Cerebellar nuclear complex (tissue), 1 donor: ENCODE results near the gene LAMC3.
A peak's percentile ranks its signal among the peaks of the same experiment; 100 is the strongest.
"Not testable (repeated sequence)": the region's sequence is repeated elsewhere in the genome, so short reads cannot be mapped to it uniquely, and the experiment has no call there.

Experiments
- DNase-seq, 2 experiments: peaks; one replicate each; lab custom pipeline; 2025; lab: John Stamatoyannopoulos, UW

LAMC3 gene

GRCh38 chr9:131097126-131097947, 88.4 kb downstream of the LAMC3 start:
- DNase-seq, result no peak

- DNase-seq, result no peak
Observed at GRCh38 chr9:131097948-131098278, 88.9 kb downstream of the LAMC3 start.

- no peak for DNase-seq
Observed at GRCh38 chr9:131098391-131099101, 89.6 kb downstream of the LAMC3 start.

DNA sequence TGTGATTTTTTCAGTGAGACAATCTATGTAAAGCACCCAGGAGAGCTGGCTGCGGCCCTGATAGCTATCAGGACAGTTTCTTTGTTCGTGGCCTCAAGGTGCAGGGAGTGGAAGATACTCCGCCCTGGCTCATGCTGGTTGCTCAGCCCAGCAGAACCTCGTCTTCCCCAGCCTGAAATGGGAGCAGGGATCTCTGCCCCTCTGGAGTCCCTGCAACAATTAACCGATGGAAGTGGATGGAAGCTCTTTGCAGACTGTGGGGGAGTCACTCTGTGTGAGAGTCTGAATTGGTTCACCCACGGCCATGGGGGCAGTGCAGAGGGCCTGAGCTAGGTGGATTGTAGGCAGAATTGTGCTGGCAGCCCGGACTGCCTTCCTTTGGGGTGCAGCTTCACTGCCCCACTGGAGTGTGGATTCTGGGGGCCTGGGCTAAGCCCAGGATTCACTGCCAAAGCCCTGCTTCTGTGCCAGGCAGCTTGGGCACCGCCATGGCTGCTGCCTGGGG, 90.2 kb downstream of the LAMC3 start:
- DNase-seq, result no peak

- not testable (repeated sequence) for DNase-seq
Observed at GRCh38 chr9:131099845-131100244, 90.9 kb downstream of the LAMC3 start.

DNA sequence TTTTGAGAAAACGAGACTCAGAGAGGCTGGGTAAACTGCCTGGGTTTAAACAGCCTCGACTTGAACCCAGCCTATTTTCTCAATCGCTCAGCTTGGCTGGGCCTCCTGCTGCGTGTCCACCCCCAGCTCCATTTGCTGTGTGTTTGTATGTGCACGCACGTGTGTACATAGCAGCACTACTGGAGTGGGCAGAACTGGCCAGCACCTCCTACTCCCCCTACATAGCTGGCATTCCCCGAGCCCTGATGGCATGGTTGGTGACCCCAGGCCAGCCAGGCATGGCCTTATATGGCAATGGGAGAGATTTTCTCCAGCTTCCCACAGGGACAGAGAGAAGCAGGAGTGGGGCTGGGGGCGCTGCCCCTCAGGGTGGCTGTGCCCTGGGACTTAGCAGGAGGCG, 91.5 kb downstream of the LAMC3 start:
- DNase-seq, result no peak

DNA sequence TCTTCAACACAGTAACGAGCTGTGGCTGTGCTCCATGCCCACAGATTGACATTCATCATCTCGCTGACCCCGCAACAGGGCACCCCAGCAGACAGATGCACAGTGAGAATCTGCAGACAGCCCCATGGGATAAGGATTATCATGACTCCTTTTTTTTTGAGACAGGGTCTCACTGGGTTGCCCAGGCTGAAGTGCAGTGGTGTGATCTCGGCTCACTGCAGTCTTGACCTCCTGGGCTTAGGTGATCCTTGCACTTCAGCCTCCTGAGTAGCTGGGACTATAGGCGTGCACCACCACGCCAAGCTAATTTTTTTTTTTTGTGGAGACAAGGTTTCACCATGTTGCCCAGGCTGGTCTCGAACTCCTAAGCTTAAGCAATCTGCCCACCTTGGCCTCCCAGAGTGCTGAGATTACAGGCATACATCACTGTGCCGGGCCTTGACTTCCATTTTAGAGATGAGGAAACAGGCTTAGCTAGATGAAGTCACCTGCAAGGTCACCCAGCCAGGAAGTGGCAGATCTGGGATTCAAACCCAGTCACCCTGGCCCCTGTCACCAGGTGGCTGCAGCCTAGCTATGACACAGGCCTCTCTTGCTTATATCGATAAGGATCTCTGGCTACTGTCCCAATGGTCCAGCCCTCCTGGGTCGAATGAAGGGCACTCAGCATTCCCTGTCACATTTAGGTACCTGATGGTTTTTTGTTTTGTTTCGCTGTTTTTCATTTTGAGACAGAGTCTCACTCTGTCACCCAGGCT, 92.4 kb downstream of the LAMC3 start:
- DNase-seq, result no peak

DNA sequence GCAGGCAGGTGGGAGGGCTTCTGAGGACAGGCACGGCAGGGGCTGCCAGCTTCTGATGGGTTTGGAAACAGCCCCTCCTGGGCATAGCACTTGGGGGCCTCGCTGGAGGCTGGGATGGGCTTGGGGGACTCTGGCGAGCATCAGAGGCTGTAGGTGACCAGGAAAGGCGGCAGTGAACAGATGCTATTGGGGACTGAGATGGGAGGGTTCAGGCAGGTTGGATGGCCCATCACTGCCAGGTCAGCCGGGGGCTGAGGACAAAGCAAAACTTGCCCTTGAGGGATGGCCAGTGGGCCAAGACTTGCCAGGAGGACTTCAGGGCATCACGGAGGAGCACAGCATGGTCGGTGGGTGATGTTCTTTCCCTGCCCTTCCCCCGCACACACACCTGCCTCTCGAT, 94.0 kb downstream of the LAMC3 start:
- DNase-seq, result no peak

GRCh38 chr9:131103535-131103934, 94.6 kb downstream of the LAMC3 start:
- no peak for DNase-seq

DNA sequence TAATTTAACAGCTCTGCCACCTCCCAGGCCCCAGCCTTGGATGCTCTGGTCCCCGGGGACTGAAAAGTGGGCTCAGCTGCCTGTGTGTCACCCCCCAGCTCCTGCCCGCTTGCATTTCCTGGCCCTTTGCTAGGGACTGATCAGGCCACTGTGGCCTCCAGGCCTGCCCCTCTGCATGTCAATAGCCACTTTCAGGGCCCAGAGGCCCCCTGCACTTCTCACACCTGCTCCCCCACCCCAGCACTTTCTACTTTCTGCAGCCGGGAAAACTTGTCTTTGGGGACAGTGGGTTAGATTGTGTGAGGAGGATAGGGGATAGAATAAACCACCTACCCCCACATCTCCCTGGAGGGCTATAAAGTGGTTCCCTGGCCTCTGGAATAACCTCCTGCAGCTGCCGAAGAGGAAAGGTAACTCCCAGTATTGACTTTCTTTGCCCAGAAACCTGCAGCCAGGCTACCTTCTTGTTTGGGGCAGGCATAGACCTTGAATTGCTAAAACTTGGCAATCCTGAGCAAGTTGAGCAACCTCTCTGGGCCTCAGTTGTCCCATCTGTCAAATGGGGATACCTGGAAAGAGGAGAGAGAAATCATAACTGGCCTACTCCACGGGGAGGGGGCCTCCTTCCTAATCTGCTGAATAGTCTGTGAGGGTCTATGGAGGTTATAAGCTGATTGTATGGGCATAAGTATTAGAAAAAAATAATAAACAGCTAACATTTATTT, 95.2 kb downstream of the LAMC3 start:
- DNase-seq, result no peak

DNA sequence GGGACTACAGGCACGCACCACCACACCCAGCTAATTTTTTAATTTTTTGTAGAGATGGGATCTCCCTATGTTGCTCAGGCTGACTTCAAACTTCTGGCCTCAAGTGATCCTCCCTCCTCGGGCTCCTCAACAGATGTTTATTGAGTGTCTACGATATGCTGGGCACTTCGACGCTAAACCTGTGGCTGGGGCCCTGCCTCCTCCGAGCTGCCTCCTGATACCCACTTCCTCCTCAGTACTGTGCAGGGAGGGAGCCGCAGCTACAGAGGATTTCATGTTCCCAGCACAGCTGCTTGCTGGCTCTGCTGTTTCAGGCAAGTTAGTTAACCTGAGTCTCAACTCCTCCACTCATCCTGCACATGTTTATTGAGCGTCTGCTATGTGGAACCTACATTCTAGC, 97.0 kb downstream of the LAMC3 start:
- DNase-seq, result no peak

GRCh38 chr9:131107760-131108159, 98.8 kb downstream of the LAMC3 start:
- no peak for DNase-seq

- DNase-seq, result no peak
Observed at GRCh38 chr9:131111186-131111853, 102.3 kb downstream of the LAMC3 start.

GRCh38 chr9:131111854-131112311, 102.9 kb downstream of the LAMC3 start:
- no peak for DNase-seq

DNA sequence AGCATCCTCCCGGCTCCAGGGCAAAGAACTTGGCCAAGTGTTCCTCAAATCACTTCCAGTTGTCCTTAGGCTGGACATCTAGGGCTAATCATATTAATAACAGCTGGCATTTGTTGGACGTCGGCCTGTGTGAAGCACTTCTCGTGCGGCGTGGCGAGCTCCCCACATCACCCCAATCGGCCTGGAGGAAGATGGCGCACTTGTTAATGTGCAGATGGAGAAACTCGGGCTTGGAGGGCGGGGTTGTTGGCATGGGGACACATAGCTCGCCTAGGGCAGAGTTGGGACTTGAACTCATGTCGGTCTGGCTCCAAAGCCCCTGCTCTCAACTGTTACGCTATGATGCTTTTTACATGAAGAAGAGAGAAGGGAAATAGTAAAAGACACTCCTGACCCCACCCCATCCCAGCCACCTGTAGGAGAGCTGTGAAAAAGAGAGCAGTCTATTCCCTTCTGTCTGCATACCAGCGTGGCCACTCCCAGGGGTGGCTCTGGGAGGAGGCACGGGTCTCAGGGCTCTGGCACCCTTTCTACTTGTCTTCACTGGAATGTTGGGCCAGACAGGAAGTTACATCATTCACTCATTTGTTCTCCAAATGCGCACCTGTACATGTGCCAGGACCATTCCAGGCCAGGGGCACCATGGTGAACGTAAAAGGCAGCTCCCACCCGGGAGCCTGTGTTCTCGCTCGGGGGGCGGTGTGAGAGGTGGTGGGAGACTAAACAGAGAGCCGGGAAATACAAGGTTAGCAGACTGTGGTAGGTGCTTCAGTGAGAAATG, 103.6 kb downstream of the LAMC3 start:
- no peak for DNase-seq

DNA sequence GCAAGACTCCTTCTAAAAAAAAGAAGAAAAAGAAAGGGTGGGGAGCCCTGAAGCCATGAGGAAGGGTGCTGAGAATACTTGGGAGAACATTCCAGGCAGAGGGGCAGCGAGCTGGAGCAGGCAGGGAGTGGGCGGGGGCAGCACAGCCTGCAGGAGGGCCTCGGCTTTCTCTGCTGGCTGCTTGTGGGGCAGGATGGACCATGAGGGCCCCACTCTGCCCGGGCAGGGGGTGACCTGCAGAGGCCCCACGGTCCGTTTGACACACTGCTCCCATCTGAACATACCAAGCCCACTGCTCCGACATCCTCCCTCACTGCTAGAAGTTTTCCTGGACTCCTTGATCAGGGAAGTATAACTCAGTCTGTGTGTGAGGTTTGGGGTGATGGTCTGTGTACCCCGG, 104.7 kb downstream of the LAMC3 start:
- DNase-seq, result no peak

- DNase-seq, result no peak
Observed at GRCh38 chr9:131114084-131114535, 105.1 kb downstream of the LAMC3 start.

DNA sequence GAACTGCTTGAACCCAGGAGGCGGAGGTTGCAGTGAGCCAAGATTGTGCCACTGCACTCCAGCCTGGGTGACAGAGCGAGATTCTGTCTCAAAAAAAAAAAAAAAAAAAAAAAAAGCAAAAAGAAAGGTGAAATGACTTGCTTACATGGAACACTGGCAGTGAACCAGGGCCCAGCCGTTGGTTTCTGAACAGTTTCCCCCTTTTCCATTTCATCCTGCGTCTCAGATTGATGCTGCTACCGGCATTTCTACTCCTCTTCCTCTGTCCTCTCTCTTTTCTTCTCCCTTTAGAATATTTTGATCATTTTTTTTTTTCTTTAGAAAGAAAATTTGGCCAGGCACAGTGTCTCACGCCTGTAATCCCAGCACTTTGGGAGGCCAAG, 106.4 kb downstream of the LAMC3 start:
- DNase-seq, result not testable (repeated sequence)

GRCh38 chr9:131116281-131117120, 107.5 kb downstream of the LAMC3 start:
- DNase-seq, result peak in 1 of 2 experiments; percentile 5
